Loucy (cell line): Measurements from ENCODE around the gene ITSN1.

Source experiments
- H2AFZ ChIP-seq: fragments of 200-600 bp; sonication (generic); 2 replicates; pipeline ENCODE4 v1.6.0; 2016; ENCODE audit warnings: antibody characterized with exemption, mild to moderate bottlenecking, low read length, moderate library complexity
- H3F3A ChIP-seq: fragments of 200-600 bp; 2 replicates; pipeline ENCODE4 v1.6.0; 2016; ENCODE audit warnings: antibody characterized with exemption, low read depth, mild to moderate bottlenecking
- H3K27me3 ChIP-seq: fragments of 200-600 bp; sonication (generic); 2 replicates; pipeline ENCODE4 v1.6.1; 2014; ENCODE audit warnings: low read length, mild to moderate bottlenecking; ENCODE audit not compliant: insufficient read depth, poor library complexity, severe bottlenecking
- H3K36me3 ChIP-seq: fragments of 200-600 bp; sonication (generic); 2 replicates; pipeline ENCODE4 v1.6.1; 2016; ENCODE audit warnings: low read length; ENCODE audit not compliant: insufficient read depth
- H3K4me1 ChIP-seq: fragments of 200-600 bp; sonication (generic); 2 replicates; pipeline ENCODE4 v1.5.1; 2014; ENCODE audit warnings: low read length, mild to moderate bottlenecking; ENCODE audit not compliant: insufficient read depth, poor library complexity, severe bottlenecking
- H3K4me2 ChIP-seq: fragments of 200-600 bp; sonication (generic); 2 replicates; pipeline ENCODE4 v1.6.0; 2014; ENCODE audit warnings: antibody characterized with exemption, low read length, low read depth, mild to moderate bottlenecking; ENCODE audit not compliant: poor library complexity, severe bottlenecking
- H3K4me3 ChIP-seq: fragments of 200-600 bp; sonication (generic); 2 replicates; pipeline ENCODE4 v1.5.1; 2014; ENCODE audit warnings: low read length, mild to moderate bottlenecking, mixed read lengths; ENCODE audit not compliant: poor library complexity, severe bottlenecking
- H3K79me2 ChIP-seq: fragments of 200-600 bp; sonication (generic); 2 replicates; pipeline ENCODE4 v1.6.1; 2014; ENCODE audit warnings: low read length; ENCODE audit not compliant: insufficient read depth
- H3K9ac ChIP-seq: fragments of 200-600 bp; sonication (generic); 2 replicates; pipeline ENCODE4 v1.6.0; 2014; ENCODE audit warnings: mild to moderate bottlenecking, low read depth, low read length, moderate library complexity; ENCODE audit not compliant: poor library complexity, severe bottlenecking
- H3K9me2 ChIP-seq: fragments of 200-600 bp; sonication (generic); replicated peaks from 2 replicates; pipeline ENCODE4 v1.6.1; 2016; ENCODE audit warnings: low read depth, low read length, mixed read lengths
- H3K9me3 ChIP-seq: fragments of 200-600 bp; sonication (generic); 2 replicates; pipeline ENCODE4 v1.6.1; 2014; ENCODE audit warnings: mild to moderate bottlenecking, antibody characterized with exemption, low read length, low read depth; ENCODE audit not compliant: insufficient read depth
- H4K20me1 ChIP-seq: fragments of 200-600 bp; sonication (generic); 2 replicates; pipeline ENCODE4 v1.6.0; 2014; ENCODE audit warnings: antibody characterized with exemption, low read length, mild to moderate bottlenecking; ENCODE audit not compliant: insufficient read depth, poor library complexity, severe bottlenecking
- EZH2phosphoT487 ChIP-seq: fragments of 200-600 bp; IDR thresholded peaks from 2 replicates; pipeline ENCODE4 v1.6.1; 2018; ENCODE audit warnings: antibody characterized with exemption, mild to moderate bottlenecking, moderate library complexity, borderline replicate concordance
- TF ChIP-seq, protein P1 (sequence below): fragments of 200-600 bp; sonication (generic); conservative IDR thresholded peaks from 2 replicates; pipeline ENCODE4 v1.5.1; 2014; ENCODE audit warnings: mild to moderate bottlenecking, antibody characterized with exemption, low read length

The ITSN1 gene

GRCh38 chr21:33696465-33696864 is 54.2 kb downstream of the ITSN1 start:
- H3K9me2 ChIP-seq: no peaks in the 10 kb centered on the region
- no peaks in the 10 kb centered on the region for H3K36me3 ChIP-seq
- no peaks in the 10 kb centered on the region for H3K9me3 ChIP-seq
- H3K4me3 ChIP-seq: no peak overlapping the region
- H3K4me1 ChIP-seq: peaks cover 6% of the 10 kb centered on the region
- TF ChIP-seq EZH2phosphoT487: no peak
- TF ChIP-seq, protein P1, sequence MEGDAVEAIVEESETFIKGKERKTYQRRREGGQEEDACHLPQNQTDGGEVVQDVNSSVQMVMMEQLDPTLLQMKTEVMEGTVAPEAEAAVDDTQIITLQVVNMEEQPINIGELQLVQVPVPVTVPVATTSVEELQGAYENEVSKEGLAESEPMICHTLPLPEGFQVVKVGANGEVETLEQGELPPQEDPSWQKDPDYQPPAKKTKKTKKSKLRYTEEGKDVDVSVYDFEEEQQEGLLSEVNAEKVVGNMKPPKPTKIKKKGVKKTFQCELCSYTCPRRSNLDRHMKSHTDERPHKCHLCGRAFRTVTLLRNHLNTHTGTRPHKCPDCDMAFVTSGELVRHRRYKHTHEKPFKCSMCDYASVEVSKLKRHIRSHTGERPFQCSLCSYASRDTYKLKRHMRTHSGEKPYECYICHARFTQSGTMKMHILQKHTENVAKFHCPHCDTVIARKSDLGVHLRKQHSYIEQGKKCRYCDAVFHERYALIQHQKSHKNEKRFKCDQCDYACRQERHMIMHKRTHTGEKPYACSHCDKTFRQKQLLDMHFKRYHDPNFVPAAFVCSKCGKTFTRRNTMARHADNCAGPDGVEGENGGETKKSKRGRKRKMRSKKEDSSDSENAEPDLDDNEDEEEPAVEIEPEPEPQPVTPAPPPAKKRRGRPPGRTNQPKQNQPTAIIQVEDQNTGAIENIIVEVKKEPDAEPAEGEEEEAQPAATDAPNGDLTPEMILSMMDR: no peak
- H2AFZ ChIP-seq: no peak overlapping the region
- no peak overlapping the region for H3K9ac ChIP-seq
- no peak overlapping the region for H3K4me2 ChIP-seq
- H3K27me3 ChIP-seq: no peaks in the 10 kb centered on the region
- H3K79me2 ChIP-seq: no peaks in the 10 kb centered on the region
- no peaks in the 10 kb centered on the region for H4K20me1 ChIP-seq
- no peaks in the 10 kb centered on the region for H3F3A ChIP-seq

- Histone ChIP-seq H2AFZ (no peak overlapping the region), H3K9ac (no peak overlapping the region), H3K79me2 (no peaks in the 10 kb centered on the region), H4K20me1 (no peaks in the 10 kb centered on the region), H3K9me3 (no peaks in the 10 kb centered on the region), H3K4me1 (peaks cover 6% of the 10 kb centered on the region), H3K4me3 (no peak overlapping the region), H3F3A (no peaks in the 10 kb centered on the region), H3K4me2 (no peak overlapping the region), H3K27me3 (no peaks in the 10 kb centered on the region), H3K9me2 (no peaks in the 10 kb centered on the region), H3K36me3 (no peaks in the 10 kb centered on the region)
- TF ChIP-seq, protein P1: no peak
- TF ChIP-seq EZH2phosphoT487: no peak
Measured at GRCh38 chr21:33698087-33698860, 56.0 kb downstream of the ITSN1 start.

DNA sequence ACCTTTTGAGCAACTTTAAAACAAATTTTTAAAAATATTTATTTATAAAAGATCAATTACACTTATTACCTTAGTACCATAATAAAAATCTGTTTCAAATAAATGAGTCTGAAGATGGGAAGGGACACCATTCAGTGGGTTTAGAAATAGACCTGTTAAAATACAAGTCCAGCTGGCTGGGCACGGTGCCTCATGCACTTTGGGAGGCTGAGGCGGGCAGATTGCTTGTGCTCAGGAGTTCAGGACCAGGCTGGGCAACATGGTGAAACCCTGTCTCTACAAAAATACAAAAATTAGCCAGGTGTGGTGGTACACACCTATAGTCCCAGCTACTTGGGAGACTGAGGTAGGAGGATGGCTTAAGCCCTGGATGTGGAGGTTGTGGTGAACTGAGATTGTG is 57.0 kb downstream of the ITSN1 start:
- Histone ChIP-seq H3K9me3 (no peaks in the 10 kb centered on the region), H3K79me2 (no peaks in the 10 kb centered on the region; the same call in 1 of the 2 replicates)

More for the DNA sequence above, 57.0 kb downstream of the ITSN1 start:
- Histone ChIP-seq H3K9me2 (no peaks in the 10 kb centered on the region), H3K4me3 (no peak overlapping the region), H3K9ac (no peak overlapping the region), H2AFZ (no peak overlapping the region), H3K36me3 (no peaks in the 10 kb centered on the region), H3F3A (no peaks in the 10 kb centered on the region), H4K20me1 (no peaks in the 10 kb centered on the region), H3K4me1 (peaks cover 6% of the 10 kb centered on the region), H3K4me2 (no peak overlapping the region), H3K27me3 (no peaks in the 10 kb centered on the region)
- no peak for TF ChIP-seq EZH2phosphoT487
- TF ChIP-seq, protein P1: no peak
